ENCODE data around the gene COX6B1.
"Not testable (repeated sequence)": the region's sequence is repeated elsewhere in the genome, so short reads cannot be mapped to it uniquely, and the experiment has no call there.

Gene COX6B1

DNA sequence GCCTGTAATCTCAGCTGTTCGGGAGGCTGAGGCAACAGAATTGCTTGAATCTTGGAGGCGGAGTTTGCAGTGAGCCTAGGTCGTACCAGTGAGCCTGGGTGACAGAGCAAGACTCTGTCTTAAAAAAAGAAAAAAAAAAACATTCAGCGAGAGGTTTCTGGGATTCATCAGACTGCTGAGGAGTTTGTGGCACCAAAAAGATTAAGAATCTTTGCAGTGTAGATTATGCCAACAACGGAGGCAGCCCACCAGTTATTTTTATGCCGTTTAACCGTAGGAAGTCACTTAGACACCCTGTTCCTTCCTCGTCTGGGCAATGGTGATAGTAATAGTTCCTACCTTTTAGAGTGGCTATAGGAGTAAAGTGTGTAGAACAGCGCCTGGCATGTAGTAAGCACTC is 2.5 kb downstream of the COX6B1 start:
- H2BK120ac ChIP-seq (ENCODE audit: low read depth, low read length) = no peak overlapping the region
- H2BK5ac ChIP-seq (ENCODE audit: low read length) = no peak overlapping the region
- H4K8ac ChIP-seq (ENCODE audit: low read depth, low read length) = no peak overlapping the region
- WGBS (ENCODE audit: extremely low coverage, insufficient coverage, low lambda C conversion rate) = no CpG with 5 or more reads among the region's 9 CpGs
- H3K79me2 ChIP-seq (ENCODE audit: control insufficient read depth, insufficient read depth, low read length) = peaks cover 9% of the 10 kb centered on the region
- no peak overlapping the region for H3K27ac ChIP-seq (ENCODE audit: low read depth, low read length)
- H3K79me1 ChIP-seq (ENCODE audit: low read length) = peaks cover 11% of the 10 kb centered on the region
- H3K4ac ChIP-seq (ENCODE audit: low read depth, low read length) = no peak overlapping the region
- no peak overlapping the region for H3K56ac ChIP-seq (ENCODE audit: low read length)
- no peak overlapping the region for H2AK5ac ChIP-seq (ENCODE audit: low read length)
- no peak for DNase-seq
- H3K23ac ChIP-seq (ENCODE audit: low read length) = no peak overlapping the region
- no peaks in the 10 kb centered on the region for H3K27me3 ChIP-seq (ENCODE audit: insufficient read depth, low read length, poor library complexity)
- H3K36me3 ChIP-seq (ENCODE audit: control insufficient read depth, insufficient read depth, low read length) = peaks cover 2% of the 10 kb centered on the region
- H3K4me1 ChIP-seq (ENCODE audit: control insufficient read depth, low read depth, low read length) = no peaks in the 10 kb centered on the region
- no peak overlapping the region for H3K18ac ChIP-seq (ENCODE audit: low read length)
- no peak overlapping the region for H3K9ac ChIP-seq (ENCODE audit: low read length)
- H2BK15ac ChIP-seq (replicated peaks; ENCODE audit: low read depth) = no peak overlapping the region
- no peak overlapping the region for H3K4me2 ChIP-seq (ENCODE audit: low read length)
- H4K5ac ChIP-seq (ENCODE audit: low read length) = no peak overlapping the region
- H3K4me3 ChIP-seq (ENCODE audit: low read length) = no peak overlapping the region

DNA sequence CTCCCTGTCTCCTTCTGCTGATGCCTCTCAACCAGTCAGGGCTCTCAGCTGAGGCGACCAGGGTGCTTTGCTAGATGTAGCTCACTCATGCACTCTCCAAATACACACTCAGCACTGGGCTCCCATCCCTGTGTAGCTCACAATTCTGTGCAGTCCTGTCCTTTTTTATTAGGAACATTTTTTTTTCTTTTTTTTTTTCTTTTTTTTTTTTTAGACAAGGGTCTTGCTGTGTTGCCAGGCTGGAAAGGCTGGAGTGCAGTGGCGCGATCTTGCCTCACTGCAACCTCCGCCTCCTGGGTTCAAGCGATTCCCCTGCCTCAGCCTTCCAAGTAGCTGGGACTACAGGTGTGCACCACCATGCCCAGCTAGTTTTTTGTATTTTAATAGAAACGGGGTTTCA is 6.7 kb downstream of the COX6B1 start:
- not testable (repeated sequence) for H3K79me1 ChIP-seq (ENCODE audit: low read length); H3K56ac ChIP-seq (ENCODE audit: low read length); H3K18ac ChIP-seq (ENCODE audit: low read length); H4K5ac ChIP-seq (ENCODE audit: low read length); H3K4me1 ChIP-seq (ENCODE audit: control insufficient read depth, low read depth, low read length); H2BK120ac ChIP-seq (ENCODE audit: low read depth, low read length); DNase-seq; H3K4me2 ChIP-seq (ENCODE audit: low read length); H2BK15ac ChIP-seq (replicated peaks; ENCODE audit: low read depth); H3K23ac ChIP-seq (ENCODE audit: low read length); H3K27ac ChIP-seq (ENCODE audit: low read depth, low read length); H2BK5ac ChIP-seq (ENCODE audit: low read length); H3K4ac ChIP-seq (ENCODE audit: low read depth, low read length); H3K4me3 ChIP-seq (ENCODE audit: low read length); H2AK5ac ChIP-seq (ENCODE audit: low read length); H3K9ac ChIP-seq (ENCODE audit: low read length); H4K8ac ChIP-seq (ENCODE audit: low read depth, low read length); H3K27me3 ChIP-seq (ENCODE audit: insufficient read depth, low read length, poor library complexity); H3K79me2 ChIP-seq (ENCODE audit: control insufficient read depth, insufficient read depth, low read length)
- WGBS (ENCODE audit: extremely low coverage, insufficient coverage, low lambda C conversion rate) = no CpG with 5 or more reads among the region's 6 CpGs
- peaks cover 10% of the 10 kb centered on the region for H3K36me3 ChIP-seq (ENCODE audit: control insufficient read depth, insufficient read depth, low read length)

DNA sequence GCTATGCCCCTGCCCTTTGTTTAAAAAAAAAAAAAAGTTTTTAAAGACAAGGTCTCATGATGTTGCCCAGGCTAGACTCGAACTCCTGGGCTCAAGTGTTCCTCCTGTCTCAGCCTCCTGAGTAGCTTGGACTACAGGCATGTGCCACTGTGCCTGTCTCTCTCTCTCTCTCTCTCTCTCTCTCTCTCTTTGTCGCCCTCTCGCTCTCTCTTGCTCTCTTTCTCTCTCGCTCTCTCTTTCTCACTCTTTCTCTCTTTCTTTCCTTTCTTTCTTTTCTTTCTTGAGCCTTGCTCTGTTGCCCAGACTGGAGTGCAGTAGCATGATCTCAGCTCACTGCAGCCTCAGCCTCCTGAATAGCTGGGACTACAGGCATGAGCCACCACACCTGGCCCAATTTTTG is 7.5 kb downstream of the COX6B1 start:
- no peak overlapping the region for H3K18ac ChIP-seq (ENCODE audit: low read length)
- H4K8ac ChIP-seq (ENCODE audit: low read depth, low read length) = no peak overlapping the region
- H4K5ac ChIP-seq (ENCODE audit: low read length) = no peak overlapping the region
- H3K23ac ChIP-seq (ENCODE audit: low read length) = no peak overlapping the region
- DNase-seq = no peak
- no peak overlapping the region for H3K4me3 ChIP-seq (ENCODE audit: low read length)
- no peak overlapping the region for H3K4ac ChIP-seq (ENCODE audit: low read depth, low read length)
- no CpG with 5 or more reads among the region's 4 CpGs for WGBS (ENCODE audit: extremely low coverage, insufficient coverage, low lambda C conversion rate)
- no peak overlapping the region for H3K56ac ChIP-seq (ENCODE audit: low read length)
- H3K36me3 ChIP-seq (ENCODE audit: control insufficient read depth, insufficient read depth, low read length) = peaks cover 11% of the 10 kb centered on the region
- H2AK5ac ChIP-seq (ENCODE audit: low read length) = no peak overlapping the region
- H3K79me1 ChIP-seq (ENCODE audit: low read length) = peaks cover 3% of the 10 kb centered on the region
- no peak overlapping the region for H2BK5ac ChIP-seq (ENCODE audit: low read length)
- no peak overlapping the region for H3K9ac ChIP-seq (ENCODE audit: low read length)
- H3K4me1 ChIP-seq (ENCODE audit: control insufficient read depth, low read depth, low read length) = no peaks in the 10 kb centered on the region
- no peaks in the 10 kb centered on the region for H3K27me3 ChIP-seq (ENCODE audit: insufficient read depth, low read length, poor library complexity)
- H3K79me2 ChIP-seq (ENCODE audit: control insufficient read depth, insufficient read depth, low read length) = no peaks in the 10 kb centered on the region
- no peak overlapping the region for H3K4me2 ChIP-seq (ENCODE audit: low read length)
- H2BK120ac ChIP-seq (ENCODE audit: low read depth, low read length) = no peak overlapping the region
- no peak overlapping the region for H3K27ac ChIP-seq (ENCODE audit: low read depth, low read length)
- no peak overlapping the region for H2BK15ac ChIP-seq (replicated peaks; ENCODE audit: low read depth)

DNA sequence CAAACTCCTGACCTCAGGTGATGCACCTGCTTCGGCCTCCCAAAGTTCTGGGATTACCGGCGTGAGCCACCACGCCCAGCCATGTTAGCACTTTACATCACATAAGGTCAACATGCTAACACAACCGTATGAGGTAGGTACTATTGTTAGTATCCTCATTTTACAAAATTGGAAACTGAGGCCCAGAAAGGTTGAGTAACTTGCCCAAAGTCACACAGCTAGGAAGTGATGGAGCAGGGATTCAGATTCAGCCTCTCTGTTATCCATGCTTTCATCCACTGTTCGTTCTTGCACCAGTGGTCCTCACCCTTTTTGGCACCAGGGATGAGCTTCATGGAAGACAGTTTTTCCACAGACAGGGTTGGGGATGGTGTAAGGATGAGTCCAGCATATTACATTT is 8.6 kb downstream of the COX6B1 start:
- no peak overlapping the region for H3K4ac ChIP-seq (ENCODE audit: low read depth, low read length)
- no peak overlapping the region for H3K4me3 ChIP-seq (ENCODE audit: low read length)
- no peak overlapping the region for H3K9ac ChIP-seq (ENCODE audit: low read length)
- no peak overlapping the region for H3K18ac ChIP-seq (ENCODE audit: low read length)
- no peaks in the 10 kb centered on the region for H3K79me2 ChIP-seq (ENCODE audit: control insufficient read depth, insufficient read depth, low read length)
- no peak for DNase-seq
- no peaks in the 10 kb centered on the region for H3K27me3 ChIP-seq (ENCODE audit: insufficient read depth, low read length, poor library complexity)
- H3K4me1 ChIP-seq (ENCODE audit: control insufficient read depth, low read depth, low read length) = no peaks in the 10 kb centered on the region
- H3K23ac ChIP-seq (ENCODE audit: low read length) = no peak overlapping the region
- no peak overlapping the region for H3K27ac ChIP-seq (ENCODE audit: low read depth, low read length)
- H2AK5ac ChIP-seq (ENCODE audit: low read length) = no peak overlapping the region
- no peak overlapping the region for H2BK5ac ChIP-seq (ENCODE audit: low read length)
- no CpG with 5 or more reads among the region's 6 CpGs for WGBS (ENCODE audit: extremely low coverage, insufficient coverage, low lambda C conversion rate)
- no peak overlapping the region for H4K5ac ChIP-seq (ENCODE audit: low read length)
- H3K4me2 ChIP-seq (ENCODE audit: low read length) = no peak overlapping the region
- peaks cover 11% of the 10 kb centered on the region for H3K36me3 ChIP-seq (ENCODE audit: control insufficient read depth, insufficient read depth, low read length)
- H3K79me1 ChIP-seq (ENCODE audit: low read length) = no peaks in the 10 kb centered on the region
- H2BK15ac ChIP-seq (replicated peaks; ENCODE audit: low read depth) = no peak overlapping the region
- no peak overlapping the region for H4K8ac ChIP-seq (ENCODE audit: low read depth, low read length)
- H3K56ac ChIP-seq (ENCODE audit: low read length) = no peak overlapping the region
- H2BK120ac ChIP-seq (ENCODE audit: low read depth, low read length) = no peak overlapping the region

DNA sequence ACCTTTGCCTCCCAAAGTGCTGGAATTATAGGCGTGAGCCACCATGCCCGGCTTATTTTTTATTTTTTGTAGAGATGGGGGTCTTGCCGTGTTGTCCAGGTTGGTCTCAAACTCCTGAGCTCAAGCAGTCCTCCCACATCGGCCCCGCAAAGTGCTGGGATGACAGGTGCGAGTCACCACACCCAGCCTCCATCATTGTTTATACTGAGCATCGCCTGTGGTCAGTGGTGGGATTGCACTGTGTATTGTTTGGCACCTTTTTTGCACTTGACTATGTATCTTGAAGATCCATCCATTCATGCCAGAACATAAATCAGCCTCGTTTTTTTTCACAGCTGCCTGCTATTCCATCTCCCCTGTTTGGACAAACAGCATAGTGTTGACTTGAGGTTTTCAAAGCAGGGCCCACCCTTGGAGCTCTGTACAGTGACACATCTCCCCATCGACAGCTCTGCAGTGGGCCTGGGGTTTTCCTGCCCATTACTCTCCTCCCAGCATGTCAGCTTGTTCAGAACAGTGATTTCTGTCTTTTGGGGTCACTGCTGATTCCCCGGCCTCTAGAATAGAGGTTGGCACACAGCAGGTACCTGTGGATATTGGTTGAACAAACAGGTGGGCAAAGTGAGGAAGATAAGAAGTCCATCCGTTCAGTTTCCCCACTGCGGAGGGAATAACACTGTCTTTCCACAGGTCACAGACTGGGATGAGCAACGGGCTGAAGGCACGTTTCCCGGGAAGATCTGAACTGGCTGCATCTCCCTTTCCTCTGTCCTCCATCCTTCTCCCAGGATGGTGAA is 10.0 kb downstream of the COX6B1 start:
- Histone ChIP-seq H3K9ac (ENCODE audit: low read length) (no peak overlapping the region), H3K27me3 (ENCODE audit: insufficient read depth, low read length, poor library complexity) (no peaks in the 10 kb centered on the region), H3K4me2 (ENCODE audit: low read length) (no peak overlapping the region), H3K79me1 (ENCODE audit: low read length) (no peaks in the 10 kb centered on the region), H3K4me1 (ENCODE audit: control insufficient read depth, low read depth, low read length) (no peaks in the 10 kb centered on the region), H3K4me3 (ENCODE audit: low read length) (no peak overlapping the region), H3K79me2 (ENCODE audit: control insufficient read depth, insufficient read depth, low read length) (no peaks in the 10 kb centered on the region), H2AK5ac (ENCODE audit: low read length) (no peak overlapping the region), H4K8ac (ENCODE audit: low read depth, low read length) (no peak overlapping the region), H3K36me3 (ENCODE audit: control insufficient read depth, insufficient read depth, low read length) (peaks cover 11% of the 10 kb centered on the region), H3K27ac (ENCODE audit: low read depth, low read length) (no peak overlapping the region), H4K5ac (ENCODE audit: low read length) (no peak overlapping the region), H3K23ac (ENCODE audit: low read length) (no peak overlapping the region), H2BK15ac (replicated peaks; ENCODE audit: low read depth) (no peak overlapping the region), H3K4ac (ENCODE audit: low read depth, low read length) (no peak overlapping the region), H3K56ac (ENCODE audit: low read length) (no peak overlapping the region), H3K18ac (ENCODE audit: low read length) (no peak overlapping the region), H2BK5ac (ENCODE audit: low read length) (no peak overlapping the region), H2BK120ac (ENCODE audit: low read depth, low read length) (no peak overlapping the region)
- WGBS (ENCODE audit: extremely low coverage, insufficient coverage, low lambda C conversion rate) = no CpG with 5 or more reads among the region's 15 CpGs
- no peak for DNase-seq

DNA sequence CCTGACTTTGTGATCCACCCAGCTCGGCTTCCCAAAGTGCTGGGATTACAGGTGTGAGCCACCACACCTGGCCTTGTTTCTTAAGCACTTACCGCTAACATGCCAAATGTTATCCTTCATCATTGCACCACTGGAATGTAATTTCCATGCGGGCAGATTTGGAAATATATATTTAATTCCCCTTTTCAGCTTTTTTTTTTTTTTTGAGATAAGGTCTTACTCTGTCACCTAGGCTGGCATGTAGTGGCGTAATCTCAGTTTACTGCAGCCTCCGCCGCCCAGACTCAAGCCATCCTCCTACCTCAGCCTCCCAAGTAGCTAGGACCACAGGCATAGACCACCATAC is 13.8 kb downstream of the COX6B1 start:
- Histone ChIP-seq H3K4me2 (ENCODE audit: low read length) (no peak overlapping the region), H3K27ac (ENCODE audit: low read depth, low read length) (no peak overlapping the region), H4K8ac (ENCODE audit: low read depth, low read length) (no peak overlapping the region), H3K4me3 (ENCODE audit: low read length) (no peak overlapping the region), H3K27me3 (ENCODE audit: insufficient read depth, low read length, poor library complexity) (no peaks in the 10 kb centered on the region), H3K79me1 (ENCODE audit: low read length) (no peaks in the 10 kb centered on the region), H4K5ac (ENCODE audit: low read length) (no peak overlapping the region), H3K23ac (ENCODE audit: low read length) (no peak overlapping the region), H3K18ac (ENCODE audit: low read length) (no peak overlapping the region), H2AK5ac (ENCODE audit: low read length) (no peak overlapping the region), H3K4ac (ENCODE audit: low read depth, low read length) (no peak overlapping the region), H2BK120ac (ENCODE audit: low read depth, low read length) (no peak overlapping the region), H3K9ac (ENCODE audit: low read length) (no peak overlapping the region), H3K79me2 (ENCODE audit: control insufficient read depth, insufficient read depth, low read length) (no peaks in the 10 kb centered on the region), H3K36me3 (ENCODE audit: control insufficient read depth, insufficient read depth, low read length) (peaks cover 8% of the 10 kb centered on the region), H2BK15ac (replicated peaks; ENCODE audit: low read depth) (no peak overlapping the region), H3K4me1 (ENCODE audit: control insufficient read depth, low read depth, low read length) (no peaks in the 10 kb centered on the region), H2BK5ac (ENCODE audit: low read length) (no peak overlapping the region), H3K56ac (ENCODE audit: low read length) (no peak overlapping the region)
- no peak for DNase-seq
- WGBS (ENCODE audit: extremely low coverage, insufficient coverage, low lambda C conversion rate) = no CpG with 5 or more reads among the region's 6 CpGs
